ENCODE results near the gene F8A1. TPM values are rescaled to one million over a fixed set of nuclear protein-coding genes. Genes with fewer than 3 reads are reported as not detected.
"Not testable (repeated sequence)": the region's sequence is repeated elsewhere in the genome, so short reads cannot be mapped to it uniquely, and the experiment has no call there.

F8A1 gene
- total RNA-seq, result 2.6 TPM

- DNase-seq, result not testable (repeated sequence)
Observed at GRCh38 chrX:154886069-154886788, at the start of gene F8A1. F8A1 (plus strand) TSS chrX:154886355; CDS start chrX:154886375, 20 bp downstream.

- DNase-seq, result peak; percentile 15
Observed at GRCh38 chrX:154840856-154841255, 45.3 kb upstream of the F8A1 start.

GRCh38 chrX:154850957-154851611, 35.1 kb upstream of the F8A1 start:
- no peak for DNase-seq

GRCh38 chrX:154855256-154855655, 30.9 kb upstream of the F8A1 start:
- DNase-seq, result no peak

GRCh38 chrX:154868522-154868921, 17.6 kb upstream of the F8A1 start:
- DNase-seq, result not testable (repeated sequence)

- no peak for DNase-seq
Observed at GRCh38 chrX:154873329-154873728, 12.8 kb upstream of the F8A1 start.

- DNase-seq, result not testable (repeated sequence)
Observed at GRCh38 chrX:154884069-154884468, 2.1 kb upstream of the F8A1 start.

GRCh38 chrX:154885057-154885456, 1.1 kb upstream of the F8A1 start:
- DNase-seq, result not testable (repeated sequence)

GRCh38 chrX:154885549-154885948, 606 bp upstream of the F8A1 start:
- DNase-seq, result not testable (repeated sequence)

- DNase-seq, result not testable (repeated sequence)
Observed at GRCh38 chrX:154886789-154887221, 650 bp downstream of the F8A1 start.

GRCh38 chrX:154890990-154891639, 5.0 kb downstream of the F8A1 start:
- DNase-seq, result peak; percentile 0

GRCh38 chrX:154892296-154892695, 6.1 kb downstream of the F8A1 start:
- DNase-seq, result no peak

- DNase-seq, result no peak
Observed at GRCh38 chrX:154900323-154900722, 14.2 kb downstream of the F8A1 start.

GRCh38 chrX:154902408-154902807, 16.3 kb downstream of the F8A1 start:
- no peak for DNase-seq

- DNase-seq, result no peak
Observed at GRCh38 chrX:154908821-154909220, 22.7 kb downstream of the F8A1 start.

GRCh38 chrX:154910048-154910447, 23.9 kb downstream of the F8A1 start:
- DNase-seq, result not testable (repeated sequence)

GRCh38 chrX:154910528-154910927, 24.4 kb downstream of the F8A1 start:
- not testable (repeated sequence) for DNase-seq

- no peak for DNase-seq
Observed at GRCh38 chrX:154914052-154914451, 27.9 kb downstream of the F8A1 start.

- DNase-seq, result peak; percentile 85
Observed at GRCh38 chrX:154918060-154918483, 31.9 kb downstream of the F8A1 start.

GRCh38 chrX:154924771-154925170, 38.6 kb downstream of the F8A1 start:
- not testable (repeated sequence) for DNase-seq
